Measurements from ENCODE around the gene TFEC.

Gene TFEC

GRCh38 chr7:115975766-115976165 lies 54.8 kb downstream of the TFEC start:
- H3K4me1 ChIP-seq (ENCODE audit: insufficient read depth, low read length): no peaks in the 10 kb centered on the region
- no peak overlapping the region for H2AFZ ChIP-seq (ENCODE audit: low read depth, low read length)
- H3K36me3 ChIP-seq (ENCODE audit: insufficient read depth, low read length): no peaks in the 10 kb centered on the region
- no peaks in the 10 kb centered on the region for H3K27me3 ChIP-seq (ENCODE audit: insufficient read depth, low read length)
- no peak overlapping the region for H3K4me3 ChIP-seq (ENCODE audit: low read length)
- H3K9me3 ChIP-seq (ENCODE audit: low read length): no peaks in the 10 kb centered on the region

GRCh38 chr7:115973406-115973805 lies 57.2 kb downstream of the TFEC start:
- no peak overlapping the region for H2AFZ ChIP-seq (ENCODE audit: low read depth, low read length)
- no peaks in the 10 kb centered on the region for H3K27me3 ChIP-seq (ENCODE audit: insufficient read depth, low read length)
- no peaks in the 10 kb centered on the region for H3K36me3 ChIP-seq (ENCODE audit: insufficient read depth, low read length)
- no peaks in the 10 kb centered on the region for H3K9me3 ChIP-seq (ENCODE audit: low read length)
- peaks cover 4% of the 10 kb centered on the region for H3K4me1 ChIP-seq (ENCODE audit: insufficient read depth, low read length)
- no peak overlapping the region for H3K4me3 ChIP-seq (ENCODE audit: low read length)

- Histone ChIP-seq H3K4me1 (ENCODE audit: insufficient read depth, low read length) (peaks cover 4% of the 10 kb centered on the region), H3K36me3 (ENCODE audit: insufficient read depth, low read length) (no peaks in the 10 kb centered on the region)
These were observed 59.1 kb downstream of the TFEC start for GRCh38 chr7:115971506-115971905.

DNA sequence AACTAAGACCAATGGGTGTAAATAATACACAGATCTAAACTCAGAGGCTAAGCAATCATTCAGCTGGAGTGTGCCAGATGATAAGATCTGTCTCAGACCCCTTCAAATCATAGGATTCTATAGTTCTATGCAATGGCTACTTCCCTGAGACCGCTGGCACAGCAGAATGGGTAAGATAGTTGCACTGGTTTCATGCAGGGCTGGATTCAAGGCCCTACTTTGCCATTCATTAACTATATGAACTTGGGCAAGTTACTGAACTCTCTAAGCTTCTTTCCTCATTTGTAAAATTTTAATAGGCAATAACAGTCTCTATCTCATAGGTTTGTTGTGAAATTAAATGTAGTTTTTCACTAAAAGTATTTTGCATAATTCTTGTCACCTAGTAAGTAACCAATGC lies 62.0 kb downstream of the TFEC start:
- Histone ChIP-seq H2AFZ (ENCODE audit: low read depth, low read length) (no peak overlapping the region), H3K4me1 (ENCODE audit: insufficient read depth, low read length) (peaks cover 4% of the 10 kb centered on the region), H3K36me3 (ENCODE audit: insufficient read depth, low read length) (no peaks in the 10 kb centered on the region), H3K4me3 (ENCODE audit: low read length) (no peak overlapping the region), H3K9me3 (ENCODE audit: low read length) (no peaks in the 10 kb centered on the region), H3K27me3 (ENCODE audit: insufficient read depth, low read length) (no peaks in the 10 kb centered on the region)

More at GRCh38 chr7:115971506-115971905, 59.1 kb downstream of the TFEC start:
- Histone ChIP-seq H3K9me3 (ENCODE audit: low read length) (no peaks in the 10 kb centered on the region), H3K4me3 (ENCODE audit: low read length) (no peak overlapping the region), H3K27me3 (ENCODE audit: insufficient read depth, low read length) (no peaks in the 10 kb centered on the region), H2AFZ (ENCODE audit: low read depth, low read length) (no peak overlapping the region)

DNA sequence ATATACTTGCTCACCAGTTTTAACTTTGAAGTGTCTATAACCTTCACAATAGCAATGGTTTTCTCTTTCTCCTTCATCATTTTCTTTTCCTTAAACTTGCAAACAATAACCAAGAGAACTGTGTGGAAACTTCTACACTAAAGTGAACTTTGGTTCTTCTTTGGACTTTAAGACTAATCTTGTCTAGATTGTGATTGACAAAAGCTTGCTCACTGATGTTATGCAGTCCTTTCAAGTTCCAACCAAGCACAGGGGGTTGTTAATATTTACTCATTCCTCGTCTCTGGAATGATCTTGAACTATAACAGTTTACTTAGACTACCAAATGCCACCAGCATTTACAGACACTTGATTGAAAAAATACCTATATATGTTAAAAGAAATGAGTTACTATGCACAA lies 62.4 kb downstream of the TFEC start:
- Histone ChIP-seq H3K4me3 (ENCODE audit: low read length) (no peak overlapping the region), H3K4me1 (ENCODE audit: insufficient read depth, low read length) (peaks cover 4% of the 10 kb centered on the region), H3K27me3 (ENCODE audit: insufficient read depth, low read length) (no peaks in the 10 kb centered on the region), H2AFZ (ENCODE audit: low read depth, low read length) (no peak overlapping the region), H3K36me3 (ENCODE audit: insufficient read depth, low read length) (no peaks in the 10 kb centered on the region), H3K9me3 (ENCODE audit: low read length) (no peaks in the 10 kb centered on the region)

DNA sequence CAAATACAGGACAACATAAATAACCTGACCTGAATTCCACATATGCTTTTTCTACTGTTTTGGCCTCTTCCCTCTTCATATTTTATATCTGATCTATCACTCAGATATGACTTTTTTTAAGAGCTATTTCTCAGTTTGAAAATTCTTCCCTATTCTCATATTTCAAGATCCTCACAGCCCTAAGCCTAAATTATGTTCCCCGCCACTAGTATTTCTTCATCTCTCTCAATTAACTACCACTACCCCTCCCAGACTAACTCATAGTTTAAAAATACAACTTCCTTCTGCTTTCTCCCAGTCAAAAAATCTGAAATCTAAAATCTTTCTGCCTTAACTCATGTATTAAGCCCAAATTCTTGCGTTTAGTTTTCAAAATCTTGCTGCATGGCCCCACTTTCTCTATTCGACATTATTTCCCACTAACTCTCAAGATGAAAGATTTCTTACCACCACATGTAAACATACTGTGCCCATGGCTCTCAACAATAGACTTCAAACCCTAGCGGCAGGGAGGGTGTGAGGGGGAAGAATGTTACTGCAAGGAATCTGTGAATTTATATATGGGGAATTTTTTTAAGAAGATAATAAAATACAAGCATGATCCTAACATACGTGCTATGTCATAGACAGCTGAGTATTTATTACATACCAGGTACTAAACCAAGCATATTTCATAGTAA lies 64.6 kb downstream of the TFEC start:
- no peak overlapping the region for H3K4me3 ChIP-seq (ENCODE audit: low read length)
- no peaks in the 10 kb centered on the region for H3K36me3 ChIP-seq (ENCODE audit: insufficient read depth, low read length)
- H2AFZ ChIP-seq (ENCODE audit: low read depth, low read length): no peak overlapping the region

DNA sequence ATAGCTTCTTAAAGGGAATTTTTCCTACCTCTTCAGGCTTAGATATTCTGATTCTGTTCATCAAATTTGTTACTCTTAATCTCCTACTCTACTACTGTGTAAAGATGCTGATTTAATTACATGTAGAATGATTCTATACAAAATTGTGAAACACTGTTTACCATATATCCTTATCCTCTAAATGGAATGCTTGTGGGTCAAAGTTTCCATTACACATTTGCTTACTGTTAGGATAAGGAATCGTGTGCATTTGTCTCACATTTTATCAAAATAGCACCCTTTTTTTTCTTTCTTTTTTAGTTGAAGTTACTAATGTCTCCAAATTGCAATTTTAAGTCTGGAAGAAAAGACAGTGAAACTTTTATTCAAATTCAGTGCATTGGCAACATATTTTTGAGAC lies 65.3 kb downstream of the TFEC start:
- H3K4me3 ChIP-seq (ENCODE audit: low read length): no peak overlapping the region
- no peaks in the 10 kb centered on the region for H3K36me3 ChIP-seq (ENCODE audit: insufficient read depth, low read length)
- H3K9me3 ChIP-seq (ENCODE audit: low read length): no peaks in the 10 kb centered on the region
- H3K27me3 ChIP-seq (ENCODE audit: insufficient read depth, low read length): no peaks in the 10 kb centered on the region
- H3K4me1 ChIP-seq (ENCODE audit: insufficient read depth, low read length): peaks cover 12% of the 10 kb centered on the region
- no peak overlapping the region for H2AFZ ChIP-seq (ENCODE audit: low read depth, low read length)

More for the DNA sequence above, 64.6 kb downstream of the TFEC start:
- Histone ChIP-seq H3K9me3 (ENCODE audit: low read length) (no peaks in the 10 kb centered on the region), H3K27me3 (ENCODE audit: insufficient read depth, low read length) (no peaks in the 10 kb centered on the region), H3K4me1 (ENCODE audit: insufficient read depth, low read length) (peaks cover 12% of the 10 kb centered on the region)

DNA sequence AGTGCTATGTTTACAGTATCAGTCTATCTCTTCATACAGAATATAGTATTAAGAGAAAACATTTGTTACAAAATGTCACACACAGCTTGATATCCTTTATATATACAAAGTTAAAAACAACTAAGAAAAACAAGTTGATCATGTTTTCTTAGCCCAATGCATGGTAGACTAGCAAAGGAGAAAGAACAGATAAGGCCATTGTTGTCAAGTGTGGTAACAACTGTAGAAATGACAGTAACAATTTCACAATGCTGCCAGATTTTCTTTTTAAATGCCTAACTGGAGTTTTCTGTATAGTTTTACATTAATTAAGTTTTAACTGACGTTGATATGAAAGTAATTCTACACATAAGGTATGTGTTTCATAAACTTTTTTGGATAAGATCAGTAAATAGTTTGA lies 65.8 kb downstream of the TFEC start:
- no peaks in the 10 kb centered on the region for H3K36me3 ChIP-seq (ENCODE audit: insufficient read depth, low read length)
- H2AFZ ChIP-seq (ENCODE audit: low read depth, low read length): no peak overlapping the region
- peaks cover 12% of the 10 kb centered on the region for H3K4me1 ChIP-seq (ENCODE audit: insufficient read depth, low read length)
- H3K4me3 ChIP-seq (ENCODE audit: low read length): no peak overlapping the region
- no peaks in the 10 kb centered on the region for H3K27me3 ChIP-seq (ENCODE audit: insufficient read depth, low read length)
- no peaks in the 10 kb centered on the region for H3K9me3 ChIP-seq (ENCODE audit: low read length)

DNA sequence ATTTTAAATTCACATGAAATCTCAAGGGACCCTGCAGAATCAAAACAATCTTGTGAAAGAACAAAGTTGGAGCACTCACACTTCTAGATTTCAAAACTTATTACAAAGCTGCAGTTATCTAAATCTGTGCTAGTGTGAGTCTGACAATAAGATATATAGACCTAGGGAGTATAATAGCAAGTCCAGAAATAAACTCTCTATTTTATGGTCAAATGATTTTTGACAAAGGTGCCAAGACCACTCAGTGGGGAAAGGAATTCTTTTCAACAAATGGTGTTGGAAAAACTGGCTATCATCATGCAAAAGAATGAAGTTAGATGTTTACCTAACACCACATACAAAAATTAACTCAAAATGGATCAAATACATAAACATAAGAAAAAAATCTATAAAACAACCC lies 68.2 kb downstream of the TFEC start:
- Histone ChIP-seq H3K4me1 (ENCODE audit: insufficient read depth, low read length) (peaks cover 8% of the 10 kb centered on the region), H3K4me3 (ENCODE audit: low read length) (no peak overlapping the region), H3K9me3 (ENCODE audit: low read length) (no peaks in the 10 kb centered on the region), H2AFZ (ENCODE audit: low read depth, low read length) (no peak overlapping the region), H3K36me3 (ENCODE audit: insufficient read depth, low read length) (no peaks in the 10 kb centered on the region), H3K27me3 (ENCODE audit: insufficient read depth, low read length) (no peaks in the 10 kb centered on the region)

GRCh38 chr7:115953592-115954255 lies 76.8 kb downstream of the TFEC start:
- Histone ChIP-seq H3K27me3 (ENCODE audit: insufficient read depth, low read length) (no peaks in the 10 kb centered on the region), H3K4me1 (ENCODE audit: insufficient read depth, low read length) (no peaks in the 10 kb centered on the region), H3K36me3 (ENCODE audit: insufficient read depth, low read length) (no peaks in the 10 kb centered on the region), H3K9me3 (ENCODE audit: low read length) (no peaks in the 10 kb centered on the region), H3K4me3 (ENCODE audit: low read length) (no peak overlapping the region), H2AFZ (ENCODE audit: low read depth, low read length) (no peak overlapping the region)

- Histone ChIP-seq H3K27me3 (ENCODE audit: insufficient read depth, low read length) (no peaks in the 10 kb centered on the region), H3K4me3 (ENCODE audit: low read length) (no peak overlapping the region), H3K4me1 (ENCODE audit: insufficient read depth, low read length) (no peaks in the 10 kb centered on the region), H3K9me3 (ENCODE audit: low read length) (no peaks in the 10 kb centered on the region), H3K36me3 (ENCODE audit: insufficient read depth, low read length) (no peaks in the 10 kb centered on the region), H2AFZ (ENCODE audit: low read depth, low read length) (no peak overlapping the region)
These were observed 77.7 kb downstream of the TFEC start for GRCh38 chr7:115952832-115953231.

- Histone ChIP-seq H3K4me3 (ENCODE audit: low read length) (no peak overlapping the region), H3K27me3 (ENCODE audit: insufficient read depth, low read length) (no peaks in the 10 kb centered on the region), H3K36me3 (ENCODE audit: insufficient read depth, low read length) (no peaks in the 10 kb centered on the region), H2AFZ (ENCODE audit: low read depth, low read length) (no peak overlapping the region), H3K4me1 (ENCODE audit: insufficient read depth, low read length) (no peaks in the 10 kb centered on the region), H3K9me3 (ENCODE audit: low read length) (no peaks in the 10 kb centered on the region)
These were observed 79.0 kb downstream of the TFEC start for GRCh38 chr7:115951547-115951946.

DNA sequence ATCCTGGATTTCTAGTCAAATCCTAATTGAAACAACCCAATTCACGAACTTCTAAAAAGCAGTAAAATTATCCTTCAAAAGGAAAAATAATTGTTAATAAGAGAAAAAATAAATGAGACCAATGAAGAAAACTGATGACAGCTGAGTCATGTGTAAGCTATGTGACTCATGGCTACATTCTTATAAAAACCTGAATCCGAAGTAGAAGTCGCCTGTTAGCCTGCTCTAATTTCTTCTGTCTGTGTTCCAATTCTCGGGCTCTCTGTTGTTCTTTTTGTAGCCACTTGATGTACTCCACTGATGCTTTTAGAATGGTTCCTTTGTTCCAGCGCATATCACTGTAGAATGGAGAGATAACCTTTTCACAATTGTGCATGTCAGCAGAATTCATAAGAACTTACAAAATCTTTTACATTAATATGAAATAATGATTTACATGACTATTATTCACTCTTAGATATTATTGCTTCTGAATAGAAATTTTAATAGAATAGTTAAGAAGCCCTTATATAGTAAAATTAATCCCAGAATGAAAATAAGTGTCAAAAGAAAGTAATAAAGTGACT lies 88.8 kb downstream of the TFEC start:
- no peaks in the 10 kb centered on the region for H3K9me3 ChIP-seq (ENCODE audit: low read length)
- no peak overlapping the region for H3K4me3 ChIP-seq (ENCODE audit: low read length)
- H2AFZ ChIP-seq (ENCODE audit: low read depth, low read length): no peak overlapping the region
- H3K4me1 ChIP-seq (ENCODE audit: insufficient read depth, low read length): peaks cover 3% of the 10 kb centered on the region
- no peaks in the 10 kb centered on the region for H3K36me3 ChIP-seq (ENCODE audit: insufficient read depth, low read length)
- H3K27me3 ChIP-seq (ENCODE audit: insufficient read depth, low read length): no peaks in the 10 kb centered on the region

All from neuron (in vitro differentiated cells).